HG03060 (cell line): ENCODE results near the gene NUP214.
A peak's percentile ranks its signal among the peaks of the same experiment; 100 is the strongest.

Experiments
- ATAC-seq: cut with Tn5 transposase; IDR thresholded peaks from one replicate; pipeline ENCODE4 v1.9.1; 2021; ENCODE audit warnings: low read depth, moderate number of reproducible peaks; ENCODE audit not compliant: unreplicated experiment

NUP214 gene

GRCh38 chr9:131125288-131126058 lies at the start of gene NUP214:
Gene NUP214 (plus strand): TSS chr9:131125586. CDS start chr9:131125705, 119 bp downstream.
- ATAC-seq: peak; percentile 74

GRCh38 chr9:131076347-131077195 lies 48.8 kb upstream of the NUP214 start:
- ATAC-seq: no peak

GRCh38 chr9:131078427-131079366 lies 46.7 kb upstream of the NUP214 start:
- ATAC-seq: no peak

GRCh38 chr9:131080589-131080988 lies 44.8 kb upstream of the NUP214 start:
- ATAC-seq: no peak

- ATAC-seq: no peak
Measured at GRCh38 chr9:131081868-131082267, 43.5 kb upstream of the NUP214 start.

GRCh38 chr9:131082774-131083512 lies 42.4 kb upstream of the NUP214 start:
- no peak for ATAC-seq

GRCh38 chr9:131084661-131085369 lies 40.6 kb upstream of the NUP214 start:
- ATAC-seq: no peak

- no peak for ATAC-seq
Measured at GRCh38 chr9:131085370-131086122, 39.8 kb upstream of the NUP214 start.

GRCh38 chr9:131087354-131087893 lies 38.0 kb upstream of the NUP214 start:
- no peak for ATAC-seq

GRCh38 chr9:131090025-131090787 lies 35.2 kb upstream of the NUP214 start:
- ATAC-seq: no peak

- no peak for ATAC-seq
Measured at GRCh38 chr9:131091352-131091992, 33.9 kb upstream of the NUP214 start.

- no peak for ATAC-seq
Measured at GRCh38 chr9:131092030-131092429, 33.4 kb upstream of the NUP214 start.

- ATAC-seq: no peak
Measured at GRCh38 chr9:131092548-131093440, 32.6 kb upstream of the NUP214 start.

- no peak for ATAC-seq
Measured at GRCh38 chr9:131094015-131094414, 31.4 kb upstream of the NUP214 start.

- no peak for ATAC-seq
Measured at GRCh38 chr9:131094622-131095021, 30.8 kb upstream of the NUP214 start.

GRCh38 chr9:131095666-131096268 lies 29.6 kb upstream of the NUP214 start:
- no peak for ATAC-seq
